HUES6 (cell line): ENCODE data around the gene ENTR1.

Experiments used
- H3K27ac ChIP-seq: 2 replicates; pipeline ENCODE4 v1.7.0; 2013; ENCODE audit warnings: low read depth, mild to moderate bottlenecking, low read length, inconsistent platforms
- H3K27me3 ChIP-seq: 2 replicates; pipeline ENCODE4 v1.6.1; 2013; ENCODE audit warnings: low read length; ENCODE audit not compliant: control insufficient read depth, insufficient read depth
- H3K36me3 ChIP-seq: 2 replicates; pipeline ENCODE4 v1.6.1; 2013; ENCODE audit warnings: low read length; ENCODE audit not compliant: control insufficient read depth, insufficient read depth
- H3K4me1 ChIP-seq: 2 replicates; pipeline ENCODE4 v1.6.1; 2013; ENCODE audit warnings: low read length; ENCODE audit not compliant: control insufficient read depth, insufficient read depth
- H3K4me3 ChIP-seq: 2 replicates; pipeline ENCODE4 v1.5.1; 2013; ENCODE audit warnings: low read depth, low read length
- H3K9ac ChIP-seq: one replicate; pipeline ENCODE4 v1.6.1; 2013; ENCODE audit warnings: mild to moderate bottlenecking, low read length
- H3K9me3 ChIP-seq: 2 replicates; pipeline ENCODE4 v1.6.1; 2013; ENCODE audit warnings: low read depth, low read length; ENCODE audit not compliant: control insufficient read depth, insufficient read depth

The ENTR1 gene

GRCh38 chr9:136393531-136393930, 16.9 kb downstream of the ENTR1 start:
- no peak overlapping the region for H3K9ac ChIP-seq
- no peak overlapping the region for H3K27ac ChIP-seq
- no peaks in the 10 kb centered on the region for H3K9me3 ChIP-seq
- no peaks in the 10 kb centered on the region for H3K27me3 ChIP-seq
- H3K36me3 ChIP-seq, result peaks cover 91% of the 10 kb centered on the region
- no peak overlapping the region for H3K4me3 ChIP-seq
- H3K4me1 ChIP-seq, result peaks cover under 1% of the 10 kb centered on the region; the same call in 1 of the 2 replicates

- Histone ChIP-seq H3K36me3 (peaks cover 90% of the 10 kb centered on the region), H3K4me1 (no peaks in the 10 kb centered on the region), H3K9me3 (no peaks in the 10 kb centered on the region), H3K27ac (no peak overlapping the region), H3K4me3 (no peak overlapping the region), H3K9ac (no peak overlapping the region), H3K27me3 (no peaks in the 10 kb centered on the region)
Observed at GRCh38 chr9:136392538-136393449, 17.6 kb downstream of the ENTR1 start.

GRCh38 chr9:136391737-136392537, 18.5 kb downstream of the ENTR1 start:
- no peak overlapping the region for H3K9ac ChIP-seq
- no peaks in the 10 kb centered on the region for H3K4me1 ChIP-seq
- H3K27ac ChIP-seq, result no peak overlapping the region
- H3K27me3 ChIP-seq, result no peaks in the 10 kb centered on the region
- no peak overlapping the region for H3K4me3 ChIP-seq
- peaks cover 92% of the 10 kb centered on the region for H3K36me3 ChIP-seq
- no peaks in the 10 kb centered on the region for H3K9me3 ChIP-seq

GRCh38 chr9:136389396-136389795, 21.0 kb downstream of the ENTR1 start:
- Histone ChIP-seq H3K9me3 (no peaks in the 10 kb centered on the region), H3K9ac (no peak overlapping the region), H3K27ac (no peak overlapping the region), H3K27me3 (no peaks in the 10 kb centered on the region), H3K4me3 (no peak overlapping the region), H3K36me3 (peaks cover 88% of the 10 kb centered on the region), H3K4me1 (no peaks in the 10 kb centered on the region)

- no peak overlapping the region for H3K9ac ChIP-seq
- no peak overlapping the region for H3K4me3 ChIP-seq
- no peaks in the 10 kb centered on the region for H3K4me1 ChIP-seq
- H3K36me3 ChIP-seq, result peaks cover 88% of the 10 kb centered on the region
- H3K27me3 ChIP-seq, result no peaks in the 10 kb centered on the region
- no peaks in the 10 kb centered on the region for H3K9me3 ChIP-seq
- H3K27ac ChIP-seq, result no peak overlapping the region
Observed at GRCh38 chr9:136387217-136387616, 23.2 kb downstream of the ENTR1 start.

GRCh38 chr9:136386018-136386417, 24.4 kb downstream of the ENTR1 start:
- Histone ChIP-seq H3K9ac (no peak overlapping the region), H3K27me3 (no peaks in the 10 kb centered on the region), H3K27ac (no peak overlapping the region), H3K9me3 (no peaks in the 10 kb centered on the region), H3K4me1 (no peaks in the 10 kb centered on the region), H3K36me3 (peaks cover 88% of the 10 kb centered on the region), H3K4me3 (no peak overlapping the region)

GRCh38 chr9:136385015-136385414, 25.4 kb downstream of the ENTR1 start:
- Histone ChIP-seq H3K9me3 (no peaks in the 10 kb centered on the region), H3K9ac (no peak overlapping the region), H3K4me3 (no peak overlapping the region), H3K27ac (no peak overlapping the region), H3K4me1 (no peaks in the 10 kb centered on the region), H3K36me3 (peaks cover 94% of the 10 kb centered on the region), H3K27me3 (no peaks in the 10 kb centered on the region)

GRCh38 chr9:136383436-136383835, 27.0 kb downstream of the ENTR1 start:
- peaks cover 94% of the 10 kb centered on the region for H3K36me3 ChIP-seq
- no peaks in the 10 kb centered on the region for H3K9me3 ChIP-seq
- H3K4me3 ChIP-seq, result no peak overlapping the region
- no peak overlapping the region for H3K27ac ChIP-seq
- no peaks in the 10 kb centered on the region for H3K4me1 ChIP-seq
- H3K27me3 ChIP-seq, result no peaks in the 10 kb centered on the region
- no peak overlapping the region for H3K9ac ChIP-seq

GRCh38 chr9:136381966-136382513, 28.4 kb downstream of the ENTR1 start:
- H3K27me3 ChIP-seq, result no peaks in the 10 kb centered on the region
- no peak overlapping the region for H3K9ac ChIP-seq
- no peaks in the 10 kb centered on the region for H3K9me3 ChIP-seq
- no peaks in the 10 kb centered on the region for H3K4me1 ChIP-seq
- peaks cover 90% of the 10 kb centered on the region for H3K36me3 ChIP-seq
- no peak overlapping the region for H3K4me3 ChIP-seq
- no peak overlapping the region for H3K27ac ChIP-seq

GRCh38 chr9:136381311-136381710, 29.1 kb downstream of the ENTR1 start:
- Histone ChIP-seq H3K4me1 (no peaks in the 10 kb centered on the region), H3K27me3 (no peaks in the 10 kb centered on the region), H3K9me3 (no peaks in the 10 kb centered on the region), H3K9ac (no peak overlapping the region), H3K36me3 (peaks cover 91% of the 10 kb centered on the region), H3K27ac (no peak overlapping the region), H3K4me3 (no peak overlapping the region)

GRCh38 chr9:136380381-136380780, 30.0 kb downstream of the ENTR1 start:
- H3K36me3 ChIP-seq, result peaks cover 93% of the 10 kb centered on the region

More at GRCh38 chr9:136380381-136380780, 30.0 kb downstream of the ENTR1 start:
- no peak overlapping the region for H3K4me3 ChIP-seq
- no peaks in the 10 kb centered on the region for H3K4me1 ChIP-seq
- no peaks in the 10 kb centered on the region for H3K9me3 ChIP-seq
- H3K27ac ChIP-seq, result no peak overlapping the region
- no peaks in the 10 kb centered on the region for H3K27me3 ChIP-seq
- H3K9ac ChIP-seq, result no peak overlapping the region
